HepG2 (cell line): Measurements from ENCODE around the gene ACACA. TPM values are rescaled to one million over a fixed set of nuclear protein-coding genes. Genes with fewer than 3 reads are reported as not detected.

ENCODE experiments used
- ATF7 ChIP-seq, 2 experiments: fragments of 450-650 bp in 1 of 2; sonication (generic) in 1 of 2; formaldehyde crosslinking in 1 of 2; IDR thresholded peaks; 2 replicates each; pipeline versions ENCODE4 v1.4.0 to v1.6.1; 2016 to 2020; ENCODE audit warnings: antibody characterized with exemption in 1 of 2, mild to moderate bottlenecking in 1 of 2, missing genetic modification reagents in 1 of 2
- CBX5 ChIP-seq: sonication (generic); formaldehyde crosslinking; IDR thresholded peaks from 2 replicates; pipeline ENCODE4 v1.4.0; 2020; ENCODE audit warnings: missing genetic modification reagents, borderline replicate concordance
- DNMT3B ChIP-seq: conservative IDR thresholded peaks from 2 replicates; pipeline ENCODE4 v1.6.1; 2016; ENCODE audit warnings: missing biosample characterization, control low read depth
- ERF ChIP-seq: IDR thresholded peaks from 2 replicates; pipeline ENCODE4 v1.6.1; 2018; ENCODE audit warnings: missing biosample characterization, missing genetic modification reagents
- GFI1 ChIP-seq: sonication (generic); formaldehyde crosslinking; IDR thresholded peaks from 2 replicates; pipeline ENCODE4 v1.5.0; 2020; ENCODE audit warnings: missing genetic modification reagents, mild to moderate bottlenecking, borderline replicate concordance
- MED1 ChIP-seq: sonication (generic); formaldehyde crosslinking; IDR thresholded peaks from 2 replicates; pipeline ENCODE4 v1.4.0; 2020; ENCODE audit warnings: missing genetic modification reagents
- NCOA2 ChIP-seq: sonication (generic); formaldehyde crosslinking; IDR thresholded peaks from 2 replicates; pipeline ENCODE4 v1.8.0; 2022; ENCODE audit warnings: inconsistent platforms
- NR2F6 ChIP-seq, 2 experiments: IDR thresholded peaks; 2 replicates each; pipeline ENCODE4 v1.6.1; 2016; ENCODE audit warnings: antibody characterized with exemption in 1 of 2, mild to moderate bottlenecking in 1 of 2
- PHF21A ChIP-seq: sonication (generic); formaldehyde crosslinking; IDR thresholded peaks from 2 replicates; pipeline ENCODE4 v1.5.0; 2020; ENCODE audit warnings: mild to moderate bottlenecking, missing genetic modification reagents
- SOX5 ChIP-seq: IDR thresholded peaks from 2 replicates; pipeline ENCODE4 v1.6.1; 2016; ENCODE audit warnings: borderline replicate concordance
- ZNF121 ChIP-seq: sonication (generic); formaldehyde crosslinking; IDR thresholded peaks from 2 replicates; pipeline ENCODE4 v1.5.0; 2020; ENCODE audit warnings: mild to moderate bottlenecking, missing genetic modification reagents
- ZNF383 ChIP-seq: sonication (generic); formaldehyde crosslinking; IDR thresholded peaks from 2 replicates; pipeline ENCODE4 v1.4.0; 2020; ENCODE audit warnings: missing genetic modification reagents, mild to moderate bottlenecking, borderline replicate concordance
- ZNF563 ChIP-seq: sonication (generic); formaldehyde crosslinking; IDR thresholded peaks from 2 replicates; pipeline ENCODE4 v1.8.0; 2022; ENCODE audit warnings: mild to moderate bottlenecking, moderate library complexity, missing genetic modification reagents
- ZNF607 ChIP-seq: sonication (generic); formaldehyde crosslinking; IDR thresholded peaks from 2 replicates; pipeline ENCODE4 v1.5.1; 2020; ENCODE audit warnings: missing genetic modification reagents, mild to moderate bottlenecking, borderline replicate concordance
- ZNF724P ChIP-seq: sonication (generic); formaldehyde crosslinking; IDR thresholded peaks from 2 replicates; pipeline ENCODE4 v1.8.0; 2022; ENCODE audit warnings: missing genetic modification reagents, borderline replicate concordance
- polyA plus RNA-seq, 8 experiments: library from polyadenylated mRNA; depleted of rRNA in 3 of 8; stranded (reverse) in 7 of 8; unstranded in 1 of 8; fragments of >200 nt; fragmentation: Illumina TruSeq in 4 of 8; extraction: Trizol in 4 of 8; gene quantifications; 2 replicates each; pipeline versions ENCODE4 v1.2.1 to v1.2.3, GENCODE V29; 2011 to 2016; ENCODE audit warnings: low read depth in 4 of 8, missing spikeins in 1 of 8, mixed read lengths in 1 of 8; ENCODE audit not compliant: insufficient read depth in 1 of 8
- total RNA-seq, 5 experiments: library from RNA; depleted of rRNA; stranded (reverse); fragments of >200 nt; fragmentation: Illumina TruSeq; extraction: Trizol; gene quantifications; 2 replicates each; pipeline ENCODE4 v1.2.3, GENCODE V29; 2016; ENCODE audit warnings: low read depth in 1 of 5
- TF ChIP-seq, protein P1 (sequence below): sonication (generic); formaldehyde crosslinking; IDR thresholded peaks from 2 replicates; pipeline ENCODE4 v1.5.0; 2020; ENCODE audit warnings: mild to moderate bottlenecking, missing genetic modification reagents
- TF ChIP-seq, protein P2 (sequence below): IDR thresholded peaks from 2 replicates; pipeline ENCODE4 v1.6.1; 2018; ENCODE audit warnings: missing genetic modification reagents, mild to moderate bottlenecking, missing compliant biosample characterization
- TF ChIP-seq, protein P3 (sequence below): IDR thresholded peaks from 2 replicates; pipeline ENCODE4 v1.6.1; 2016; ENCODE audit warnings: mild to moderate bottlenecking, missing biosample characterization, missing genetic modification reagents
- TF ChIP-seq, protein P4 (sequence below): IDR thresholded peaks from 2 replicates; pipeline ENCODE4 v1.6.1; 2012; ENCODE audit warnings: inconsistent platforms
- TF ChIP-seq, protein P5 (sequence below): sonication (generic); formaldehyde crosslinking; IDR thresholded peaks from 2 replicates; pipeline ENCODE4 v1.8.0; 2022; ENCODE audit warnings: mild to moderate bottlenecking, missing genetic modification reagents, moderate library complexity
- TF ChIP-seq, protein P6 (sequence below): sonication (generic); formaldehyde crosslinking; IDR thresholded peaks from 2 replicates; pipeline ENCODE4 v1.4.0; 2020; ENCODE audit warnings: mild to moderate bottlenecking, missing genetic modification reagents
- TF ChIP-seq, protein P7 (sequence below): sonication (generic); formaldehyde crosslinking; IDR thresholded peaks from 2 replicates; pipeline ENCODE4 v1.5.0; 2020; ENCODE audit warnings: missing genetic modification reagents, mild to moderate bottlenecking, borderline replicate concordance

ACACA gene
- total and polyA plus RNA-seq, 2 of the 13 experiments (the other 11 are each of a cell fraction or from before 2014, with no cell fraction given), result 39.2 to 47.2 TPM

DNA sequence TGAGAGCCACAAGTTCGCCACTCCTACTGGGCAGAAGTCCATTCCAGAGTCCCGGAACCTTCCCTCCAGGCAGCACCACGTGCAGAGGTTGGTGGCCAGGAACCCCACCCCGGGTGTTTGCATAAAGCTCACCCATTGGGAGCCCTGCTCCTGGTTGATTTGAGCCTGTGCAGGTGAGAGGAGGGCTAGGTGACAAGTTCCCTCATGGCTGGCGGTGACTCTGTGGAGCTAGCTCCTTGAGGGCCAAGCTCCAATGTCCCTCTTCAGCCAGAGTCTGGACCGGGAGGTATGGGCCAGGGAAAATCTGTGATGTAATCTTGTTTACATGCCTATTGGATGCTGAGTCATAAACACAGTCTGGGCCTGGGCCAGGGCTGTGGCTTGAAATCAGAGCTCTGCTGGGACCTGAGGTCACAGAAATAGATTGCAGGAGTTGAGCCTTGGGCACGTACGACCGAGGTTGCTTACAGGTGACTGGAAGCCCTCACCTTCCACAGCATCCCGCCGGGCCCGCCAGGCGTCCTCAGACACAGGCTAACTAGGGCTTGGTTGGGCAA, 339.0 kb downstream of the ACACA start (continued):
- TF ChIP-seq, protein P1, sequence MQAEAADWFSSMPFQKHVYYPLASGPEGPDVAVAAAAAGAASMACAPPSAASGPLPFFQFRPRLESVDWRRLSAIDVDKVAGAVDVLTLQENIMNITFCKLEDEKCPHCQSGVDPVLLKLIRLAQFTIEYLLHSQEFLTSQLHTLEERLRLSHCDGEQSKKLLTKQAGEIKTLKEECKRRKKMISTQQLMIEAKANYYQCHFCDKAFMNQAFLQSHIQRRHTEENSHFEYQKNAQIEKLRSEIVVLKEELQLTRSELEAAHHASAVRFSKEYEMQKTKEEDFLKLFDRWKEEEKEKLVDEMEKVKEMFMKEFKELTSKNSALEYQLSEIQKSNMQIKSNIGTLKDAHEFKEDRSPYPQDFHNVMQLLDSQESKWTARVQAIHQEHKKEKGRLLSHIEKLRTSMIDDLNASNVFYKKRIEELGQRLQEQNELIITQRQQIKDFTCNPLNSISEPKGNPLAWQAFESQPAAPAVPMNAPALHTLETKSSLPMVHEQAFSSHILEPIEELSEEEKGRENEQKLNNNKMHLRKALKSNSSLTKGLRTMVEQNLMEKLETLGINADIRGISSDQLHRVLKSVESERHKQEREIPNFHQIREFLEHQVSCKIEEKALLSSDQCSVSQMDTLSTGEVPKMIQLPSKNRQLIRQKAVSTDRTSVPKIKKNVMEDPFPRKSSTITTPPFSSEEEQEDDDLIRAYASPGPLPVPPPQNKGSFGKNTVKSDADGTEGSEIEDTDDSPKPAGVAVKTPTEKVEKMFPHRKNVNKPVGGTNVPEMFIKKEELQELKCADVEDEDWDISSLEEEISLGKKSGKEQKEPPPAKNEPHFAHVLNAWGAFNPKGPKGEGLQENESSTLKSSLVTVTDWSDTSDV (CRISPR knock-in tag), result no peak
- TF ChIP-seq ATF7 (IDR thresholded peaks at IDR 0.05) (no peak), ATF7 (CRISPR knock-in tag; IDR thresholded peaks at IDR 0.05) (0 out of 2 replicates have a peak, but pooled peaks have one; percentile 21), ERF (CRISPR knock-in tag) (peak; percentile 74; the same call in 1 of the 2 replicates), NR2F6 (IDR thresholded peaks at IDR 0.05) (0 out of 2 replicates have a peak, but pooled peaks have one; percentile 13), NR2F6 (CRISPR knock-in tag; IDR thresholded peaks at IDR 0.05) (peak; percentile 30; the same call in 1 of the 2 replicates), PHF21A (peak; percentile 73), ZNF724P (CRISPR knock-in tag) (peak; percentile 52; the same call in 1 of the 2 replicates), ZNF121 (CRISPR knock-in tag) (0 out of 2 replicates have a peak, but pooled peaks have one; percentile 27), ZNF607 (no peak), CBX5 (CRISPR knock-in tag) (0 out of 2 replicates have a peak, but pooled peaks have one; percentile 36), SOX5 (CRISPR knock-in tag) (peak; percentile 36; the same call in 1 of the 2 replicates), NCOA2 (CRISPR knock-in tag) (peak; percentile 42; the same call in 1 of the 2 replicates), ZNF563 (CRISPR knock-in tag) (no peak), GFI1 (CRISPR knock-in tag) (peak; percentile 61; the same call in 1 of the 2 replicates), DNMT3B (CRISPR knock-in tag) (no peak), MED1 (peak; percentile 25), ZNF383 (CRISPR knock-in tag) (no peak)
- TF ChIP-seq, protein P2, sequence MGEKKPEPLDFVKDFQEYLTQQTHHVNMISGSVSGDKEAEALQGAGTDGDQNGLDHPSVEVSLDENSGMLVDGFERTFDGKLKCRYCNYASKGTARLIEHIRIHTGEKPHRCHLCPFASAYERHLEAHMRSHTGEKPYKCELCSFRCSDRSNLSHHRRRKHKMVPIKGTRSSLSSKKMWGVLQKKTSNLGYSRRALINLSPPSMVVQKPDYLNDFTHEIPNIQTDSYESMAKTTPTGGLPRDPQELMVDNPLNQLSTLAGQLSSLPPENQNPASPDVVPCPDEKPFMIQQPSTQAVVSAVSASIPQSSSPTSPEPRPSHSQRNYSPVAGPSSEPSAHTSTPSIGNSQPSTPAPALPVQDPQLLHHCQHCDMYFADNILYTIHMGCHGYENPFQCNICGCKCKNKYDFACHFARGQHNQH (CRISPR knock-in tag), result no peak; the same call in 1 of the 2 replicates
- TF ChIP-seq, protein P3, sequence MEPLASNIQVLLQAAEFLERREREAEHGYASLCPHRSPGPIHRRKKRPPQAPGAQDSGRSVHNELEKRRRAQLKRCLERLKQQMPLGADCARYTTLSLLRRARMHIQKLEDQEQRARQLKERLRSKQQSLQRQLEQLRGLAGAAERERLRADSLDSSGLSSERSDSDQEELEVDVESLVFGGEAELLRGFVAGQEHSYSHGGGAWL, result peak; percentile 41; the same call in 1 of the 2 replicates
- TF ChIP-seq, protein P4, sequence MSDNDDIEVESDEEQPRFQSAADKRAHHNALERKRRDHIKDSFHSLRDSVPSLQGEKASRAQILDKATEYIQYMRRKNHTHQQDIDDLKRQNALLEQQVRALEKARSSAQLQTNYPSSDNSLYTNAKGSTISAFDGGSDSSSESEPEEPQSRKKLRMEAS, result peak; percentile 86
- TF ChIP-seq, protein P5, sequence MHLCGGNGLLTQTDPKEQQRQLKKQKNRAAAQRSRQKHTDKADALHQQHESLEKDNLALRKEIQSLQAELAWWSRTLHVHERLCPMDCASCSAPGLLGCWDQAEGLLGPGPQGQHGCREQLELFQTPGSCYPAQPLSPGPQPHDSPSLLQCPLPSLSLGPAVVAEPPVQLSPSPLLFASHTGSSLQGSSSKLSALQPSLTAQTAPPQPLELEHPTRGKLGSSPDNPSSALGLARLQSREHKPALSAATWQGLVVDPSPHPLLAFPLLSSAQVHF (CRISPR knock-in tag), result 0 out of 2 replicates have a peak, but pooled peaks have one; percentile 30
- TF ChIP-seq, protein P6, sequence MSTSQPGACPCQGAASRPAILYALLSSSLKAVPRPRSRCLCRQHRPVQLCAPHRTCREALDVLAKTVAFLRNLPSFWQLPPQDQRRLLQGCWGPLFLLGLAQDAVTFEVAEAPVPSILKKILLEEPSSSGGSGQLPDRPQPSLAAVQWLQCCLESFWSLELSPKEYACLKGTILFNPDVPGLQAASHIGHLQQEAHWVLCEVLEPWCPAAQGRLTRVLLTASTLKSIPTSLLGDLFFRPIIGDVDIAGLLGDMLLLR (CRISPR knock-in tag), result 0 out of 2 replicates have a peak, but pooled peaks have one; percentile 25
- TF ChIP-seq, protein P7, sequence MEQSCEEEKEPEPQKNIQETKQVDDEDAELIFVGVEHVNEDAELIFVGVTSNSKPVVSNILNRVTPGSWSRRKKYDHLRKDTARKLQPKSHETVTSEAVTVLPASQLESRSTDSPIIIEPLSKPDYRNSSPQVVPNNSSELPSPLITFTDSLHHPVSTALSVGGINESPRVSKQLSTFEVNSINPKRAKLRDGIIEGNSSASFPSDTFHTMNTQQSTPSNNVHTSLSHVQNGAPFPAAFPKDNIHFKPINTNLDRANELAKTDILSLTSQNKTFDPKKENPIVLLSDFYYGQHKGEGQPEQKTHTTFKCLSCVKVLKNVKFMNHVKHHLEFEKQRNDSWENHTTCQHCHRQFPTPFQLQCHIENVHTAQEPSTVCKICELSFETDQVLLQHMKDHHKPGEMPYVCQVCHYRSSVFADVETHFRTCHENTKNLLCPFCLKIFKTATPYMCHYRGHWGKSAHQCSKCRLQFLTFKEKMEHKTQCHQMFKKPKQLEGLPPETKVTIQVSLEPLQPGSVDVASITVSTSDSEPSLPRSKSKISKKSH (CRISPR knock-in tag), result peak; percentile 59; the same call in 1 of the 2 replicates
